HT-29 (cell line): ENCODE measurements around the gene INO80. TPM values are rescaled to one million over a fixed set of nuclear protein-coding genes. Genes with fewer than 3 reads are reported as not detected.

Experiments
- DNase-seq: peaks from one replicate; pipeline ENCODE4 v3.0.0-alpha.2; 2015; ENCODE audit warnings: low spot score
- total RNA-seq: library from RNA; depleted of rRNA; stranded (reverse); fragments of >200 nt; shearing (Covaris generic); gene quantifications from 2 replicates; pipeline ENCODE4 v1.2.3, GENCODE V29; 2014

Gene INO80
- total RNA-seq, 1 experiment from 2014 or later, result 66.9 TPM

DNA sequence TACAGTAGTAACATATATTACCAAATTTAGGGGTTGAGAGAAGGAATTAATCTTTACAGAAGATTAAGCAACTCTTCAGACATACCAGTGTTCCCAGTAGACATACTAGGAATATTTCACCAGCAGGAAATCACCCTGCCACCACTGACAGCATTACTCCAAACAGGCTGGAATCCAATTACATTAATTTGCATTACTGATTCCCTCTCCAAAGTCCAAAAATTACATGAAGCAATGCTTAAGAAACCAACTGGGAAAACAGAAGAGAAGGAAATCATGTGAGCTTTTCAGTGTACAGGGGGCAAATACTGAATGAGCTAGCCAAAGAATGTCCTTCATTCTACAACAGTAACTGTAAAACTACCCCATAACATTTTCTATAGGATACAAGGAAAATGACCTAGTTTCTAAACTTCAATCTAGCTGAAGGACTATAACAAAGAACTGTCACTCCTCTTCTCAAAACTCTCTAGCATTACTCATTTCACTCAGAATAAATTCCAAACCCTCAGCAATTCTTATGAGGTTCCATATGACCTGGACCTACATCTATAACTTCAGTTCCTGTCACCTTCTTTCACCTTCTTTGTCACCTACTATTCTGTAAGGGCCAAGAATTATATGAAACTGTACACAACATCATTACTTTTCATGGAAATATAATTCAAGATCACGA is 72.7 kb downstream of the INO80 start:
- DNase-seq, result no peak

DNA sequence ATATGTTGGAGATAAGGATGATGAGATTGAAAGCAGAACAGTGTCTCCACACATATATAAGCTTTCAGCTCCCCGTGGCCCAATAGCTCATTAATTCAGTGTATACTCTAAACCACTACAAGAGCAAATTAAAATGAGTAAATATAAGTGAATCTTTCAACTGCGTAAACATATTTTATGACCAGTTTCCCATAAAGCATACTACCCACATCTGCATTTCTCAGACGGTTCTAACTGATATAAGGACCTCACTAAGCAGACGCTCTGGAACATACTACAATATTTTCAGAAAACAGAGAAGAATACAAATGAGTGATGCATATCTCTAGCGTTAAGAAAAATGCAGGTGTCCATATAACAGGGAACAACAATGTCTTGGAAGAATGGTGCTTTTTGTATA is 73.2 kb downstream of the INO80 start:
- DNase-seq, result no peak

DNA sequence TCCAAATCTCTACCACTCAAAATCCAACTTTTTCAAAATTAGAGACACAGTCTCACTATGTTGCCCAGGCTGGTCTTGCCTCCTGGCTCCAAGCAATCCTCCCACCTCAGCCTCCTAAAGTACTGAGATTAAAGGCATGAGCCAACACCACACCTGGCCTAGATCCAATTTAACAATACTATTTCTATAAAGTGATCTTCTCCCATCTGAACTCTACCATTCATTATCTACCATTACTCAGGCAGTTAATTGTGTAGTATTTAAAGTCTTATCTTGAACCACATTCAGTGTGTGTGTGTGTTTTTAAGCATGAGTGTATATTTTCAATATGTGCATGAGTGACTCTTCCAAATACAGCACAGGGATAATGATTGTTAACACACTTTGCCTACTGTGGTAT is 77.0 kb downstream of the INO80 start:
- no peak for DNase-seq

DNA sequence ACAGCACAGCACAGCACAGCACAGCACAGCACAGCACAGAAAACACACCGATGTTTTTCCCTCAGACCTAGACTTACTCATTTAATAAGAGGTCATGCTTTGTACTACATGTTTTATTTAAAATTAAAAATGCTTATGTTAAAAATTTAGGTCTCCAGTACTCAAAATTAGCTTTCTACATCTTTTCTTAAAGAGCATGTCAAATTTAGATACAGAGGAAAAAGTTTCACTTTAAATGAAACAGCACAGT is 84.1 kb downstream of the INO80 start:
- DNase-seq, result no peak

DNA sequence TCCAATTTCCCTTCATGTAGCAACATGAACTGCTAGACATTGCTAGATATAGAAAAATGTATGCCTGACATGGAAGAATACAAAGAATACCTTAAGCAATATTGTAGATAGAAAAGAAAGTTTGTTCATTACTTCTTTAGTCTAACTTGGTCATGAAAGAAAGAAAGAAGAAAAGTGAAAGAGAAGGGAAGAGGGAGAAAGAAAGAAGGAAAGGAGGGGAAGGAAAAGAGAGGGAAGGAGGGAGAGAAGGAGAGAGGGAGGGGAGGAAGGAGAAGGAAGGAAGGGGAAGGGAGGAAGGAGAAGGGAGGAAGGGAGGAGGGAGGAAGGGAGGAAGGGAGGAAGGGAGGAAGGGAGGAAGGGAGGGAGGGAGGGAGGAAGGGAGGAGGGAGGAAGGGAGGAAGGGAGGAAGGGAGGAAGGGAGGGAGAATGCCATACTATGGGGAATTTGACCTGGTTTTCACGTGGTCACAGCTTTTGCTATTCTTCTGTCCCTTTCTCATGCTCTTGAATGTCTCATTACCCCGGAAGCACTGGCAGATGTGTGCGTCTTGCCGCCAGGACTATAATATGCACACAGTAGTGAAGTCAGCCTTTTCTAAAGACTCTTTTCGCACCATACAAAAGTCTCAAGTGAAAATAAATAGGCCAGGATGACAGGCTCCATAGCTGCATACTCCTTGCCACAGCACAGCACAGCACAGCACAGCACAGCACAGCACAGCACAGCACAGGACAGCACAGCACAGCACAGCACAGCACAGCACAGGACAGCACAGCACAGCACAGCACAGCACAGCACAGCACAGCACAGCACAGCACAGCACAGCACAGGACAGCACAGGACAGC is 84.6 kb downstream of the INO80 start:
- DNase-seq, result no peak

DNA sequence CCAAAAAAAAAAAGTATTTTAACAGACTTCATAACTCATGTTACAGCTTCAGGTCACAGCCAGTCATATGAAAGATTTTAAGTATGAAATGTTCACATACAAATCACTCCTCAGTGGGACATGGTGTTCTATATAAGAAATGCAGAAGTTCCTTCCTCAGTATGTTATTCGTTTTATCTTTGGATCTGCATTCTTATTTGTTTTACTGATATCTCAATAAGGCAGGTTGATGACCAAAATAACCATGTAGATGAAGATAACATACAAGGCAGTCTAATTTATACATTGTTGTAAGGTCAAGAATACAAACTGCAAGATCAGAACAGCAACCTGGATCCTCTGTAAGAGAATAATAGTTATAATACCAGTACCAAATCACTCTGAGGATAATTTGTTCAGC is 87.2 kb downstream of the INO80 start:
- no peak for DNase-seq

DNA sequence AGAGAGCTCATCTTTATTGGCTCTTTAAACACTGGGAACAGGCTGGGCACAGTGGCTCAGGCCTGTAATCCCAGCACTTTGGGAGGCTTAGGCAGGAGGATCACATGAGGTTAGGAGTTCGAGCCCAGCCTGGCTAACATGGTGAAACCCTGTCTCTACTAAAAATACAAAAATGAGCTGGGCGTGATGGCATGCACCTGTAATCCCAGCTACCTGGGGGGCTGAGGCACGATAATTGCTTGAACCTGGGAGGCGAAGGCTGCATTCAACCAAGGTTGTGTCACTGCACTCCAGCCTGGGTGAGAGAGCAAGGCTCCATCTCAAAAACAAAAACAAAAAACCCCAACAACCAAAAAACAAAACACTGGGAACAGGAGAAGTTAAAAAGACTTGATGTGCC is 90.7 kb downstream of the INO80 start:
- DNase-seq, result no peak

GRCh38 chr15:41024885-41025284 is 91.2 kb downstream of the INO80 start:
- no peak for DNase-seq

- no peak for DNase-seq
These were observed 91.9 kb downstream of the INO80 start for GRCh38 chr15:41024131-41024530.

- peak; percentile 67 for DNase-seq
These were observed 93.5 kb downstream of the INO80 start for GRCh38 chr15:41022487-41023090.

DNA sequence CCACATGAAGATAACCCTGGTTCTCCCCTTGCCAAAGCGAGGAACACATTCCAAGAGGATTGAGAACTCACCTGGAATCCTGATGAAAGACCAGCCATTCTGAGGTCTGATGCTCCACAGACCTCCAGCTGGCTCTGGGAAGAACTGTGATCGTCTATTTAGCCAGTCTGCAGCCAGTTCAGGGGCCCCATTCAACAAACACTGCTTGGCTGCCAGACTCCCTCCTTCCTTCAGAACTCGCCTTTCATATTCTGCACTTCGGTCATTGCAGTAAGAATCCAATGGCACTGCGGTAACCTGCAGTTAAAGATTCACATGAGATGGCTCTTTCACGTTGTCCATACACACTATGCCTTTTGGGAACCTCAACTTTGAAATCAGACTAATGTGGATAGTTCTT is 95.3 kb downstream of the INO80 start:
- no peak for DNase-seq

GRCh38 chr15:41020311-41020710 is 95.8 kb downstream of the INO80 start:
- DNase-seq, result no peak

GRCh38 chr15:41019174-41019573 is 96.9 kb downstream of the INO80 start:
- DNase-seq, result no peak

- peak; percentile 61 for DNase-seq
These were observed 97.5 kb downstream of the INO80 start for GRCh38 chr15:41018534-41018933.

- no peak for DNase-seq
These were observed 98.9 kb downstream of the INO80 start for GRCh38 chr15:41017066-41017735.

DNA sequence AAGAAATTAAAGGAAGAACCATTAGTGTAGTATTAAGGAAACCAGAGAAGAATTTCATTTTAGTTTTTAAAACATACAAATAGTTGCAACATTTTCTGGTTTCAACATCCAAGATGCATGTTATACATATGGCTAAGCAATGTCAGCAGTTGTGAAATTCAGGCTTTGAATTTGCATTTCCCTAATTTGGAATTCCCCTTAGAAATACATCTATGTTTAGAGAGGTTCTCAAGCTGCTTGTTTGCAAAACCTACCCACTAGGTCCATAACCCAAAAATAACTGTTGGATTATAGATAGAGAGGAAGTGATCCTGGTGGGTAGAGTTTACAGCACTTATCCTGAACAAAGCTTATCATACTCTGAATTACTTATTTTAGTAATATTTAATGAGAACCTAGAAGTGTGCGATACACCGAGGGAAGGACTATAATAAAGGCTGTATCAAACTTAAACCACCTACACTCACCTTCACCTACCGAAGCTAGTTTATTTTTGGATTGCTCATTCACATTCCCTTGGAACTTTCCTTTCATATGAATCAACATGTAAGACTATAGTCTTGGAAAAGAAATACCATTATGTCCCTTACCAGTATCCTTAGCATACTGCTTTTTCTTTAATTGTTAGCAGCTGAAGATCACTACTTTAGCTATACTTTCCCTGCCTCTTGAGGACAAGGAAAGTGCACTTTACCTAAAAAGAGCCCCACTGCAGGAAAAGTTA is 102.2 kb downstream of the INO80 start:
- no peak for DNase-seq

DNA sequence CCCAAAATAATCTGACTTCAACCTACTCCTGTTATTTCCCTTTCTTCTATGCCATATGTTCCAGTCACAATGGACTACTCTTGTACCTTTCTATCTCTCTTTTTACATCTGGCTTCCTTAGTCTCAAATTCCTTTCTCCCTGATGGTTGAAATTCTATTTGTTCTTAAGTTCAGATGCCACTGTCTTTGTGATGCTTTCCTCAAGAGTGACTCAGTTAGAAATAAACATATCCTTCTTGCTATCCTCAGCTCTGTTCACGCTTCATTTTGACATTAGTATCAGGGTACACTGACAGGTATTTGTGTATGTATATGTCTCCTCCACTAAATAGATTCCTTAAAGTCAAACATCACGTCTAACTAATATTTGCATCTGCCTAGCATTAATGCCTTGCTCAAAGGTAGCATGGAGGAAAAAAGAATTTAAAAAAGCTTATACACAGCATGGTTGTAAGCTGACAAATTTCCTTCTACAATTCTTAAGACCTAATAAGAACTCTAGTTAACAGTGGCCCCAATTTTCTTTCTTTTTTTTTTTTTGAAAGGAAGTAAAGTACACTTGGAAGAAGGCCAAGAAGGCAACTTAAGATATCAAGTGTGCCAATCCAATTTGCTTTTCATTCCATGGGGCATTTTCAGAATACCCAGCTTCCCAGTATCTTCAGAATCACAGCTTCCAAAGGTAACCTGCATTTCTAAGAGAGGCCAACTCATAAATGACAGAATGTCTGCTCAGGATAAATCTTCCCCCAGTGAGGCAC is 104.8 kb downstream of the INO80 start:
- DNase-seq, result no peak

DNA sequence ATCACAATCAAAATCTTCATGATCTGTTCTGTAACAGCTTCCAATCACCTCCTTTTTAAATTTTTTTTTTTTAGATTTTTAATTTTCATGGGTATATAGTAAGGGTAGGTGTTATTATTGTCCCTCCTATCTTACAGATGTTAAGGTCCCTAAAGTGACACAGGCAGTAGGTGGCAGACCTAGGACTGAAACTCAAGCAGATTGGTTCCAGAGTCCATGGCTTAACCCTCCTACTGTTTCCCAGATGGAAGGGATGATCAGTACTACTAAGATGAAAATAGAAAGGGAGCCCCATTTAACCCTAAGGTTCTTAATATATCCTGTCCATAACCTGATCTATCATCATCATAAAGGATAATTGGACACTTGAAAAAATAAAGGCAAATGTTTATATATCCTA is 105.7 kb downstream of the INO80 start:
- no peak for DNase-seq

- no peak for DNase-seq
These were observed 109.6 kb downstream of the INO80 start for GRCh38 chr15:41006479-41006878.

GRCh38 chr15:41004490-41004889 is 111.6 kb downstream of the INO80 start:
- DNase-seq, result no peak
